PC-9 (cell line): ENCODE data around the gene GLRA2. TPM values are rescaled to one million over a fixed set of nuclear protein-coding genes. Genes with fewer than 3 reads are reported as not detected.
"Not testable (repeated sequence)": the region's sequence is repeated elsewhere in the genome, so short reads cannot be mapped to it uniquely, and the experiment has no call there.

Experiments
- BruUV-seq: library from RNA; stranded (reverse); fragments of 400-500 nt; replicated peaks from 2 replicates; lab custom pipeline; 2021; lab: Mats Ljungman, UMichigan
- CTCF ChIA-PET: fragments of 300-600 bp; sonication (Branson Sonifier 250); formaldehyde crosslinking; loops from one replicate; lab custom pipeline; 2022; ENCODE audit warnings: antibody characterized with exemption; lab: Charles Lee
- POLR2A ChIA-PET: fragments of 300-600 bp; sonication (Branson Sonifier 250); formaldehyde crosslinking; loops from one replicate; lab custom pipeline; 2022; ENCODE audit warnings: antibody characterized with exemption; ENCODE audit not compliant: unreplicated experiment; lab: Charles Lee
- DNase-seq, 2 experiments: peaks; one replicate each; pipeline versions ENCODE4 v3.0.0 to v3.0.0-alpha.2; 2015 to 2022; ENCODE audit warnings: mixed read lengths in 1 of 2
- H2AFZ ChIP-seq: fragments of 200-600 bp; sonication (generic); 2 replicates; pipeline ENCODE4 v1.8.1; 2017; ENCODE audit warnings: antibody characterized with exemption
- H3F3A ChIP-seq: fragments of 200-600 bp; sonication (generic); 2 replicates; pipeline ENCODE4 v1.8.1; 2017; ENCODE audit warnings: antibody characterized with exemption, mild to moderate bottlenecking, low read depth; ENCODE audit not compliant: insufficient read depth
- H3K27ac ChIP-seq: fragments of 200-600 bp; sonication (generic); 2 replicates; pipeline ENCODE4 v1.6.1; 2016; ENCODE audit warnings: mixed run types
- H3K27me3 ChIP-seq: fragments of 200-600 bp; sonication (generic); 2 replicates; pipeline ENCODE4 v1.6.1; 2016; ENCODE audit warnings: low read depth, mixed run types; ENCODE audit not compliant: insufficient read depth
- H3K36me3 ChIP-seq: fragments of 200-600 bp; sonication (generic); 2 replicates; pipeline ENCODE4 v1.6.1; 2016; ENCODE audit warnings: low read depth, mixed run types
- H3K4me1 ChIP-seq: fragments of 200-600 bp; sonication (generic); replicated peaks from 2 replicates; pipeline ENCODE4 v1.6.1; 2016; ENCODE audit warnings: mixed run types; ENCODE audit not compliant: insufficient read depth
- H3K4me2 ChIP-seq: fragments of 200-600 bp; sonication (generic); 2 replicates; pipeline ENCODE4 v1.6.1; 2017; ENCODE audit warnings: mixed run types
- H3K4me3 ChIP-seq: fragments of 200-600 bp; sonication (generic); 2 replicates; pipeline ENCODE4 v1.6.1; 2016; ENCODE audit warnings: mixed run types
- H3K79me2 ChIP-seq: fragments of 200-600 bp; sonication (generic); 2 replicates; pipeline ENCODE4 v1.6.1; 2017; ENCODE audit warnings: low read depth, mixed run types
- H3K9me2 ChIP-seq: fragments of 200-600 bp; sonication (generic); 2 replicates; pipeline ENCODE4 v1.8.1; 2017; ENCODE audit warnings: mild to moderate bottlenecking; ENCODE audit not compliant: insufficient read depth
- H3K9me3 ChIP-seq: fragments of 200-600 bp; sonication (generic); 2 replicates; pipeline ENCODE4 v1.8.1; 2016; ENCODE audit warnings: low read depth; ENCODE audit not compliant: insufficient read depth
- H4K20me1 ChIP-seq: fragments of 200-600 bp; sonication (generic); 2 replicates; pipeline ENCODE4 v1.8.1; 2017; ENCODE audit not compliant: insufficient read depth
- CTCF ChIP-seq: fragments of 200-600 bp; sonication (generic); conservative IDR thresholded peaks from 2 replicates; pipeline ENCODE4 v1.6.1; 2017; ENCODE audit warnings: mixed run types, antibody characterized with exemption, mild to moderate bottlenecking, moderate library complexity
- EZH2 ChIP-seq: fragments of 200-600 bp; sonication (generic); IDR thresholded peaks from 2 replicates; pipeline ENCODE4 v1.8.0; 2017; ENCODE audit warnings: antibody characterized with exemption, low read depth
- intact Hi-C: fragments of 100-400 bp; cut with micrococcal nuclease; formaldehyde crosslinking; loops from one replicate; pipeline ENCODE4 v1.10.0; 2022; ENCODE audit not compliant: unreplicated experiment
- total RNA-seq: library from RNA; stranded (reverse); gene quantifications from 2 replicates; pipeline ENCODE4 v1.2.3, GENCODE V29; 2021

Gene GLRA2
- total RNA-seq, 1 experiment from 2014 or later, result not detected

- Histone ChIP-seq H3K79me2 (no peaks in the 10 kb centered on the region), H2AFZ (no peak overlapping the region), H3K4me3 (no peak overlapping the region), H3K36me3 (no peaks in the 10 kb centered on the region), H3K27ac (no peak overlapping the region), H3K27me3 (no peaks in the 10 kb centered on the region), H4K20me1 (no peaks in the 10 kb centered on the region), H3K4me2 (no peak overlapping the region), H3F3A (no peaks in the 10 kb centered on the region), H3K9me3 (no peaks in the 10 kb centered on the region), H3K4me1 (no peaks in the 10 kb centered on the region), H3K9me2 (no peaks in the 10 kb centered on the region)
- no peak for TF ChIP-seq EZH2
- no peak for TF ChIP-seq CTCF
- POLR2A ChIA-PET, result no interaction called here
- CTCF ChIA-PET, result no interaction called here
- no peak for DNase-seq
- intact Hi-C loops, result no loop called here
- BruUV-seq, result no TSS peak
Measured at GRCh38 chrX:14594521-14594920, 65.2 kb downstream of the GLRA2 start.

DNA sequence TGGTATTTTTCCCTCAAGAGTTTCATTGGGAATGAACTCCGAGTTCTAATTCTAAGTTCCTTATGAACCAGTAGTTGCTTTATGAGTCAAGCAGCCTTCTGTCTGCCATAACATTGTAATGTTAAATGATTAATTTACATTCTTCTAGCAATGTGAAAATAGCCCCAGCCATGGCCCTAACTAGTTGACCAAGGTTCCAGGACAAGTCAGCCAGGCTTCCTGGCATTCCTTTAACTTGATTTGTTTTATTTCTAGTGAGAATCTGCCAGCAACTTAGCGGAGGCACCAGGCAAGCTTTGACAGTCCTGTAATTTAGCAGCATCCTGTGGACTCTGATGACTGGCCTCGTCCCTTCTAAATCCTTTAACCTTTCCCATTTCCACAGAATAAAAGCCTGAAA lies 69.0 kb downstream of the GLRA2 start:
- H3K4me1 ChIP-seq, result no peaks in the 10 kb centered on the region
- H3K4me2 ChIP-seq, result no peak overlapping the region
- POLR2A ChIA-PET, result no interaction called here
- H4K20me1 ChIP-seq, result no peaks in the 10 kb centered on the region
- no peaks in the 10 kb centered on the region for H3K36me3 ChIP-seq
- no TSS peak for BruUV-seq
- CTCF ChIA-PET, result no interaction called here
- no peaks in the 10 kb centered on the region for H3K9me3 ChIP-seq
- H3K4me3 ChIP-seq, result no peak overlapping the region
- no peak for TF ChIP-seq CTCF
- TF ChIP-seq EZH2, result no peak
- no peak for DNase-seq
- no peaks in the 10 kb centered on the region for H3K27me3 ChIP-seq
- H3K9me2 ChIP-seq, result no peaks in the 10 kb centered on the region
- intact Hi-C loops, result no loop called here
- H3K79me2 ChIP-seq, result no peaks in the 10 kb centered on the region
- no peak overlapping the region for H2AFZ ChIP-seq
- no peaks in the 10 kb centered on the region for H3F3A ChIP-seq
- no peak overlapping the region for H3K27ac ChIP-seq

- no peak overlapping the region for H3K4me3 ChIP-seq
- no peaks in the 10 kb centered on the region for H3K79me2 ChIP-seq
- H4K20me1 ChIP-seq, result no peaks in the 10 kb centered on the region
- no peaks in the 10 kb centered on the region for H3K9me3 ChIP-seq
- POLR2A ChIA-PET, result no interaction called here
- no peaks in the 10 kb centered on the region for H3F3A ChIP-seq
- CTCF ChIA-PET, result no interaction called here
- H3K4me2 ChIP-seq, result no peak overlapping the region
- H3K36me3 ChIP-seq, result no peaks in the 10 kb centered on the region
- intact Hi-C loops, result no loop called here
- no TSS peak for BruUV-seq
- no peaks in the 10 kb centered on the region for H3K4me1 ChIP-seq
- no peaks in the 10 kb centered on the region for H3K9me2 ChIP-seq
- no peak for DNase-seq
- TF ChIP-seq EZH2 (no peak), CTCF (no peak)
- H3K27me3 ChIP-seq, result no peaks in the 10 kb centered on the region
- H2AFZ ChIP-seq, result no peak overlapping the region
- no peak overlapping the region for H3K27ac ChIP-seq
Measured at GRCh38 chrX:14607446-14607985, 78.2 kb downstream of the GLRA2 start.

DNA sequence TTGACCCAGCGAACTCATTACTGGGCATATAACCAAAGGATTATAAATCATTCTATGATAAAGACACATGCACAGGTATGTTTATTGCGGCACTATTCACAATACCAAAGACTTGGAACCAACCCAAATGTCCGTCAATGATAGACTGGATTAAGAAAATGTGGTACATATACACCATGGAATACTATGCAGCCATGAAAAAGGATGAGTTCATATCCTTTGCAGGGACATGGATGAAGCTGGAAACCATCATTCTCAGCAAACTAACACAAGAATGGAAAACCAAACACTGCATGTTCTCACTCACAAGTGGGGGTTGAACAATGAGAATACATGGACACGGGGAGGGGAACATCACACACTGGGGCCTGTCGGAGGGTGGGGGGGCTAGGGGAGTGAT lies 83.1 kb downstream of the GLRA2 start:
- CTCF ChIA-PET, H3K27ac ChIP-seq, H3K4me1 ChIP-seq, H4K20me1 ChIP-seq, DNase-seq, H3K4me2 ChIP-seq, BruUV-seq, H2AFZ ChIP-seq, H3K4me3 ChIP-seq, H3K27me3 ChIP-seq, H3K9me3 ChIP-seq, H3F3A ChIP-seq, POLR2A ChIA-PET, H3K9me2 ChIP-seq, intact Hi-C loops, H3K36me3 ChIP-seq, H3K79me2 ChIP-seq: not testable (repeated sequence)
